ENCODE data around the gene SLC39A11.

- TF ChIP-seq BHLHE40 (IDR thresholded peaks at IDR 0.05; ENCODE audit: borderline replicate concordance) (no peak), ARNT (IDR thresholded peaks at IDR 0.05) (no peak), ZNF384 (IDR thresholded peaks at IDR 0.05) (no peak), HDGF (IDR thresholded peaks at IDR 0.05; ENCODE audit: borderline replicate concordance) (no peak), PKNOX1 (IDR thresholded peaks at IDR 0.05) (no peak), SP1 (IDR thresholded peaks at IDR 0.05) (no peak), ELF4 (IDR thresholded peaks at IDR 0.05) (no peak), SUZ12 (IDR thresholded peaks at IDR 0.05) (no peak), L3MBTL2 (conservative IDR thresholded peaks at IDR 0.05) (no peak), FOXK2 (IDR thresholded peaks at IDR 0.05) (no peak), TARDBP (IDR thresholded peaks at IDR 0.05) (no peak), FOXM1 (IDR thresholded peaks at IDR 0.05; ENCODE audit: borderline replicate concordance) (no peak)
These were observed 325.6 kb downstream of the SLC39A11 start for GRCh38 chr17:72766761-72767356.
